Measurements from ENCODE around the gene MAD2L1BP.

MAD2L1BP gene

GRCh38 chr6:43667245-43668150 is 31.9 kb downstream of the MAD2L1BP start:
- peak; percentile 72 for DNase-seq (ENCODE audit: low spot score)

GRCh38 chr6:43668151-43669028 is 32.8 kb downstream of the MAD2L1BP start:
- DNase-seq (ENCODE audit: low spot score) = peak; percentile 60

GRCh38 chr6:43669050-43669921 is 33.6 kb downstream of the MAD2L1BP start:
- peak; percentile 79 for DNase-seq (ENCODE audit: low spot score)

GRCh38 chr6:43669922-43670622 is 34.4 kb downstream of the MAD2L1BP start:
- no peak for DNase-seq (ENCODE audit: low spot score)

- DNase-seq (ENCODE audit: low spot score) = no peak
Measured at GRCh38 chr6:43670623-43670986, 35.0 kb downstream of the MAD2L1BP start.

- DNase-seq (ENCODE audit: low spot score) = no peak
Measured at GRCh38 chr6:43671011-43671800, 35.6 kb downstream of the MAD2L1BP start.

GRCh38 chr6:43671801-43672690 is 36.4 kb downstream of the MAD2L1BP start:
- DNase-seq (ENCODE audit: low spot score) = no peak

GRCh38 chr6:43673444-43674084 is 37.9 kb downstream of the MAD2L1BP start:
- DNase-seq (ENCODE audit: low spot score) = no peak

- no peak for DNase-seq (ENCODE audit: low spot score)
Measured at GRCh38 chr6:43674291-43674690, 38.7 kb downstream of the MAD2L1BP start.

- no peak for DNase-seq (ENCODE audit: low spot score)
Measured at GRCh38 chr6:43674921-43675320, 39.3 kb downstream of the MAD2L1BP start.

- no peak for DNase-seq (ENCODE audit: low spot score)
Measured at GRCh38 chr6:43676962-43677606, 41.4 kb downstream of the MAD2L1BP start.

- no peak for DNase-seq (ENCODE audit: low spot score)
Measured at GRCh38 chr6:43677759-43678158, 42.1 kb downstream of the MAD2L1BP start.

- DNase-seq (ENCODE audit: low spot score) = no peak
Measured at GRCh38 chr6:43678341-43678740, 42.7 kb downstream of the MAD2L1BP start.

- no peak for DNase-seq (ENCODE audit: low spot score)
Measured at GRCh38 chr6:43679057-43679456, 43.4 kb downstream of the MAD2L1BP start.

- no peak for DNase-seq (ENCODE audit: low spot score)
Measured at GRCh38 chr6:43680308-43681200, 44.9 kb downstream of the MAD2L1BP start.

- DNase-seq (ENCODE audit: low spot score) = no peak
Measured at GRCh38 chr6:43681303-43681702, 45.7 kb downstream of the MAD2L1BP start.

GRCh38 chr6:43682724-43683429 is 47.2 kb downstream of the MAD2L1BP start:
- no peak for DNase-seq (ENCODE audit: low spot score)
